ENCODE measurements around the gene PPRC1.
A peak's percentile ranks its signal among the peaks of the same experiment; 100 is the strongest.

PPRC1 gene

GRCh38 chr10:102132563-102133372 is at the start of gene PPRC1:
Gene PPRC1, plus strand, starts transcription at chr10:102133040. Its CDS starts 29 bp downstream, at chr10:102133069.
- peak; percentile 47 for DNase-seq

GRCh38 chr10:102083541-102083940 is 49.3 kb upstream of the PPRC1 start:
- no peak for DNase-seq

DNA sequence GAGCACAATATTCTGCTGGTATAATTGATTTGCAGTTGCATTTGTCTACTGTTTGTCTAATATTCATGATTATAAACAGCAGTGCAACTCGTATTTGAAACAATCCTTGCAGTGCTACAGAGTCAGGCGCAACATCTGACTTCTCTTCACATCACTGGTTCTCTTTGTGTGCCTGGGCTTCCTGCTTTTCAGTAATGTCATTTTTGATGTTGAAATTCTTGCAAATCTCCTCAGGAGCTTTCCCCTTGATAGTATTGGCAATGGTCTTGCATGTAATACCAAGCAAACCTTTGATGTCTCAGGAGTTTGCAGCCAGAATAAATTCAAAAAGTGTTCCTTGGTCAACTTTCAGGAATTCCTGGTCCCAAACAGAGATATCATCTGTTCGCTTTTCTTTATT is 47.5 kb upstream of the PPRC1 start:
- no peak for DNase-seq

- no peak for DNase-seq
These were observed 46.6 kb upstream of the PPRC1 start for GRCh38 chr10:102086196-102086595.

DNA sequence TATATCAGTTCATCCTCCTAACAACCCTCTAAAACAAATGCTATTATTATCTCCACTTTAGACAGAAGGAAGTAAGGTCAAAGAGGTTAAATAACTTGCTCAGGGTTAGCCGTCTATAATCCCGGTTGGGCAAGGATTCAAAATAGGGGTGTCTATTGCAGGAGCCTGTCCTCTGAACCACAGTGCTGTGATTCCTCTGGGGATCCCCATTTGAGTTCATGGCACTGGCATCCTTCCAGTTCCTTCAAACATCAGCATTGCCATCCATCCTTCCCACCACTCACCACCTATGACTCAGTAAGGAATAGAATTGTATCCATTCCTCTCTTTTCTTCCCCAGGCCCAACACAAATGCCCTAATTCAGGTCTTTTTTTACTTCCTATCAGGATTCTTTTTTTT is 42.1 kb upstream of the PPRC1 start:
- DNase-seq = no peak

- no peak for DNase-seq
These were observed 36.4 kb upstream of the PPRC1 start for GRCh38 chr10:102096449-102096848.

GRCh38 chr10:102101152-102101551 is 31.7 kb upstream of the PPRC1 start:
- no peak for DNase-seq

- DNase-seq = no peak
These were observed 30.4 kb upstream of the PPRC1 start for GRCh38 chr10:102102421-102102820.

GRCh38 chr10:102106998-102107397 is 25.8 kb upstream of the PPRC1 start:
- no peak for DNase-seq

DNA sequence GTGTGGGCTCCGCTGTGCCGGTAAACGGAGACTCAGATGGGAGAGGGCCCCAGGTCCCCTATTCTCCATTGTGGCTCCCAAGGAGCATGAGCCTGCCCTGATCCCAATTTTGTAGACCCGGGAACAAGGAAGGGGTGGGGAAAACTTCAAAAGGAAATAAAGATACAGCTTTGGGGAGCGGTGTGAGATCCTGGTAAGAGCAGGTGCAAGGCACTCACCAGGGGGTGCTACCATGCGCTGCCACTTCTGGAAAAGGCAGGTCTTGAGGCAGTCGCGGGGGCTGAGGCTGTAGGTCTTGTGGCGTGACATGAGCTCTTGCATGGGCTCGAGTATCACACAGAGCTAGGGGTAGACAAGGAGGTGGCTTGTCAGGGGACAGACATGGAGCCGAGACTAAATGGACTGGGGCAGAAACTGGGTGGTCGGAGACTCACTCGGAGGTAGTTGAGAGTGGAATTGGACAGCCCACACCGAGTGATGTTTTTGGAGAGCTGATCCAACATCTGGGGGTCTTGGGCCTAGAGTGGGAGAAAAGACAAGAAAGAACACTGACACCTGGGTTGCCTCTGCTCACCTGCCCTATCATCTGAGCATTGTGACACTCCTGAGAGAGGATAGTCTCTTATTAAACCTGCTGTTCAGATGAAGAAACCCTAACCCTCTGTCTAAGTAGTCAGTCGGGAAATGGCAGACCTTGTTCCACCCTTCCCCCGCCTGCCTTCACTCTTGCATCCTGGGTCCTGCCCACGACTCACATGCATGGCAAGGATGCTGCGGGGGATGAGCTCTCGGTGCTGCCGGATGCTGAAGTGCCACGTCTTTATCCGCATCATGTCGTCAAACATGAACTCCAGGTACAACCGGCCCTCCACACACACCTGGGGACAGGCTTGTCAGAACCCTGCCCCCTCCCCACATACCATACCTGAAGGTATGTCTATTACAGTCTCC is 23.4 kb upstream of the PPRC1 start:
- no peak for DNase-seq

- no peak for DNase-seq
These were observed 21.6 kb upstream of the PPRC1 start for GRCh38 chr10:102111276-102111675.

- no peak for DNase-seq
These were observed 20.5 kb upstream of the PPRC1 start for GRCh38 chr10:102112210-102112817.

DNA sequence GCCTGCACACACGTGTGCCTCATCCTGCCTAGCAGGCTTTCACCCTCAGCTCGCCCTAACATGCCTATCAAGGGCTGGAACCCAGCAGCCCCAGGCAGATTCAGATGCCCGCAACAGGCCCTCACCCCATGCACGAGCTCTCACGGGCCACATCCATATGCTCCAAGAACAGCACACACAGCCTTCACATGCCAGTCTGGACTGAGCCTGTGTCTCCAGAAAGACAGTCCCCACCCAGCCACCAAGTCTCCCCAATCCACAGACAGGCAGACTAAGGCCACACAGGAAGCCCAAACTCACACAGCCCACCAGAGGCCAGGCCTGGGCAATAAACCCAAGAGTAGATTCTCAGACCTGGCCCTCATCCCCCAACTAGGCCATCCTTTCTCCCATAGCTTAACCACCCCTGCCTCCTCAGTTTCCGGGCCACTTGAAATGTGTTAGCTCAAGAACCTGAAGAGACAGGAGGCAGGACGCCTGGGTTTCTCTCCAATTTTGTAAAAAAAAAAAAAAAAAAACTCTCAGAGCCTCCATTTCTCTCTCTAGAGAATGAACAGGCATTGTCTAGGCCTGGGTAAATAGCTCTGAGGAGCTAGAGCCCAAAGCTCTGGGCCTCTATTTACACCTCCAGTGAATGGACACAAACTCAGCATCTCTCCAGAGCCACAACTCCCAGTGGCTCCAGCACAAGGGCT is 19.4 kb upstream of the PPRC1 start:
- no peak for DNase-seq

DNA sequence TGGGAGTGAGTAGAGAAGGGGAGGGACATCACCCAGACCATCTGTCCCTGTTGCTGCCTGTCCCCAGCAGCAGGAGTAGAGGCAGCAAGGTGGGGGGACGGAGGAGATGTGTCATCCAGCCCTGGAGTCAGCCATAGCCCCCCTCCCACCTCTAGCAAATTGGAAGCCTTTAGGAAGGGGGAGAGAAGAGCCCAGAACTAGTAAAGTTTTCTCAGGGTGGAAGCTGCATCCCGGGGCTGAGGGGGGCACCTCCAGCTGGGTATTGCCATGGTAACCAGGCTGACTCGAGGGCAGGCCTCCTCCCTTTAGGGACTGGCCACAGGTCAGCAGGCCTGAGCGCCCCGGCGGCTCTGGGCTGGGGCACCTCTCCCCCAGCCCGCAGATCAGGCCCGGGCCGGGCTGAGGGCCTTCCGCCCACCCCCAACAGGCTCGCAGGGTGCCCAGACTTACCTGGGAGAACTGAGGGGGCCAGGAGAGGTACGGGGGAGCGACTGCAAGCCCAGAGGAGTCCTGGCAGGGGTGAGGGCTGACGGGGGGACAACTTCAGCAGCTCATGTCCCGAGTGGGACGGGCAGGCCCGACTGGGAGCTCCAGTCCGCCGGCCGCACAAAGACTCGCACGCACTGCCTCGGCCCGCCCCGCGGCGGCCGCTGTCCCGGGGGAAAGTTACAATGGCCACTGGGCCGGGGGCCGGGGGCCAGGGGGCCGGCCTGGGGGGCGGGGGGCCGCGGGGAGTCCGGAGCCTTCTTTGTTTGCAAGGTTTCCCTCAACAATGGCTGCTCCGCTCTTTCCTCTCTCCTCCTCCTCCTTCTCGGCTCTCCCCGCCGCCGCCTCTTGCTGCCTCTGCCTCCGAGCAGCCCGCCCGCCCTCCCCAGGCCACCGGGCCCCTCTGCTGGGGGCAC is 18.6 kb upstream of the PPRC1 start:
- DNase-seq = no peak

DNA sequence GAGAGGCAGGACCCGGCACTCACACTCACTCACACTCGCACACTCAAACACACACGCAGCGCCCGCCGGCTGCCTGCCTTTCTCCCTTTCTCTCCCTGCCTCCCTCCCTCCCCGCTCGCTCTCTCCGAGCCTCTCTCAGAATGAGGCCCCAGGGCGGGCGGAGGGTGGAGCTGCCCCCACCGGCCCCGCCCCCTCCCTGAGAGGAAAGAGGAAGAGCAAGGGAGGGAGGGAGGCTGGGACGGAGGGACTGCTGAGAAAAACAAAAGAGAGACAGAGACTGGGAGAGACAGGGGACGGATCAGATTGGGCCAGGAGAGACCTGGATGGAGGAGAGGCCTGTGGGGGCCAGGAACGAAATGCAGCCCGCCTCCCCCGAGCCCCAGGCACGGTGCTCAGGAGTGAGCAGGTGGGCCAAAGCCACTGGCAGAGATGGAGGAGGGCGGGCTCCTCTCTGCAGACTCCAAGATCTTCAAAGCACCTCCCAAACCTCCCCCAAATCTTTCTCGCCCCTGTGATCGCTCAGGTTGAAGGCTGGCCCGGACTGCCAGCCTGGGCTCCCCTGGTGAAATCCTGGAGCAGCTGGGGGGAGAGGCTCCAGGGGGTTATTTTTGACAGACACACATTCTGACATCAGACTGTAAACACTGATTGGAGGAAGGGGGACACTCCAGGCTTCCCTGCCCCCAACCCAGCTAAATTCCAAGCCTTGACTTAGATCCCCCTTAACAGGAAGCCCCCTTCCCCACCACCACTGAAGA is 17.8 kb upstream of the PPRC1 start:
- DNase-seq = no peak

GRCh38 chr10:102115775-102116174 is 17.1 kb upstream of the PPRC1 start:
- DNase-seq = no peak

DNA sequence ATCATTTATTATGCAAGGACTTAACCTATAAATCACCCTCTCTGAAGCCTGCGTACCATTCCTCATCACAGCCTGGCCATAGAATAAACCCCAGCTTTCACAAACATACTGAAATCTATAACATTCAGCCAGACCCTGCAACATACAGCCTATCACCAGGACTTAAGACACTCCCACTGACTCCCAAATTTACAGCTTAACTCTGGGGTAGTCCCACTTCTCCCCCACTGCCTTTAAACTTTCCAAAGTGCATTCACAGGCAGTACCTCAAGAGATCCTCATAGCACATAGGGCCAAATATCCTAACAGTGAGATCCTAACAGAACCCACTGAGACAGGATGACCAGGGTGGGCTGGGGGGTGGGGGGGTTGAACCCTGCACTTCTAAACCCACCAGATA is 16.2 kb upstream of the PPRC1 start:
- DNase-seq = no peak

DNA sequence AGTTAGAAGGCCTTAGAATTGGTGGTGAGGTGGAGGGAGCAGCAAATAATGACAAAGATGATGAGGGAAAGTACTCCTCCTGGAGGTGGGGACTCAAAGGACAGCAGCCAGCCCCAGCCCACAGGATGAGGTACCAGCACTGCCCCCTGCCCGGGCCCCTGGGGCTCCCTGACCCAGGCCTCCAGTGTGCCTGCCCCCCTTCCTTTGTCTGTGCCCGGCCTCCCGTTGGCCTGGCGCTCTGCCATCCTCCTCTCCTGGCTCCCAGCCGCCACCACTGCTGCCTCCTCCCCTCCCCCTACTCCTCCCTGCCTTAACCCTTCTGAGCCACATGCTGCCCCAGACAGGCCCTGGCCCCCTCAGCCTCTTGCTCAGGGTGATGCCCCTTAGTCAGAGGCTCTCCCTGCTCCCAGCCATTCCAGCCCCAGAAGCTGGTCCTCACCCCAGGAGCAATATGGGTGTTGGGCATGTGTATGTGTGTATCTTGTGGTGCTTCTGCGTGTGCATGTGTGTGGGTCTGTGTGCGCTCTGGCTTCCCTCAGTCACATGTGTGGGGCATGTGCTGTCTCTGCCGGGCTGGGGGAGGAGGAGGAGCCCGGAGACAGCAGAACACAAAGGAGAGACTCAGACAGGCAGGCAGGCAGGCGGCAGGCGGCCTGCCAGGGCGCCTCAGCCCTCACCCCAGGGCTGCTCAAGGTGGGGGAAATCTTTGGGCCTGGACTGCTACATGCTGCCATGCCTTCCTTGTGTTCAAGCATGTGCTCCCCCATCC is 15.3 kb upstream of the PPRC1 start:
- DNase-seq = no peak

GRCh38 chr10:102118867-102119266 is 14.0 kb upstream of the PPRC1 start:
- no peak for DNase-seq
